A673 (cell line): ENCODE measurements around the gene OAS2. TPM values are rescaled to one million over a fixed set of nuclear protein-coding genes. Genes with fewer than 3 reads are reported as not detected.

Experiments
- BruUV-seq: library from RNA; stranded (reverse); fragments of 400-500 nt; replicated peaks from 2 replicates; lab custom pipeline; 2021; lab: Mats Ljungman, UMichigan
- CTCF ChIA-PET: fragments of 300-600 bp; sonication (Branson Sonifier 250); formaldehyde crosslinking; loops from one replicate; lab custom pipeline; 2022; ENCODE audit warnings: antibody characterized with exemption; lab: Charles Lee
- POLR2A ChIA-PET: fragments of 300-600 bp; sonication (Branson Sonifier 250); formaldehyde crosslinking; loops from one replicate; lab custom pipeline; 2022; ENCODE audit warnings: antibody characterized with exemption; ENCODE audit not compliant: low non-redundant PET; lab: Charles Lee
- DNase-seq: peaks from one replicate; pipeline ENCODE4 v3.0.0-alpha.2; 2015; ENCODE audit warnings: low spot score
- H3K27ac ChIP-seq: fragments of 200-600 bp; sonication (generic); 2 replicates; pipeline ENCODE4 v1.5.1; 2016; ENCODE audit warnings: mixed run types, low read depth, mild to moderate bottlenecking, mixed read lengths, antibody characterized with exemption, low read length; ENCODE audit not compliant: poor library complexity, severe bottlenecking
- H3K27me3 ChIP-seq: fragments of 200-600 bp; sonication (generic); replicated peaks from 2 replicates; pipeline ENCODE4 v1.6.1; 2017; ENCODE audit warnings: mixed run types, low read depth, mild to moderate bottlenecking, mixed read lengths, antibody characterized with exemption, low read length; ENCODE audit not compliant: insufficient read depth, poor library complexity
- H3K36me3 ChIP-seq: fragments of 200-600 bp; sonication (generic); 2 replicates; pipeline ENCODE4 v1.6.1; 2016; ENCODE audit warnings: mixed run types, mild to moderate bottlenecking, mixed read lengths, antibody characterized with exemption, low read length; ENCODE audit not compliant: insufficient read depth, poor library complexity, severe bottlenecking
- H3K4me1 ChIP-seq: fragments of 200-600 bp; sonication (generic); 2 replicates; pipeline ENCODE4 v1.6.1; 2017; ENCODE audit warnings: mixed run types, mild to moderate bottlenecking, mixed read lengths, antibody characterized with exemption, low read length; ENCODE audit not compliant: insufficient read depth, poor library complexity, severe bottlenecking
- H3K4me3 ChIP-seq: fragments of 200-600 bp; sonication (generic); 2 replicates; pipeline ENCODE4 v1.5.1; 2016; ENCODE audit warnings: low read depth, mixed run types, mild to moderate bottlenecking, mixed read lengths, low read length; ENCODE audit not compliant: poor library complexity, severe bottlenecking
- H3K9me3 ChIP-seq: fragments of 200-600 bp; sonication (generic); 2 replicates; pipeline ENCODE4 v1.6.1; 2016; ENCODE audit warnings: mixed run types, low read depth, mild to moderate bottlenecking, mixed read lengths, antibody characterized with exemption, low read length; ENCODE audit not compliant: poor library complexity, severe bottlenecking
- EZH2 ChIP-seq: fragments of 200-600 bp; sonication (generic); IDR thresholded peaks from 2 replicates; pipeline ENCODE4 v1.6.1; 2017; ENCODE audit warnings: borderline replicate concordance, low read depth, mild to moderate bottlenecking, mixed read lengths, antibody characterized with exemption, low read length; ENCODE audit not compliant: poor library complexity, severe bottlenecking
- intact Hi-C: fragments of 100-400 bp; cut with micrococcal nuclease; formaldehyde crosslinking; loops from one replicate; pipeline ENCODE4 v1.10.0; 2022; ENCODE audit not compliant: unreplicated experiment
- total RNA-seq: library from RNA; stranded (reverse); gene quantifications from 2 replicates; pipeline ENCODE4 v1.2.3, GENCODE V29; 2021
- TF ChIP-seq, protein P1 (sequence below): fragments of 300-800, 200-600 bp; sonication (generic); conservative IDR thresholded peaks from 2 replicates; pipeline ENCODE4 v1.5.1; 2017; ENCODE audit warnings: low read depth, mild to moderate bottlenecking, antibody characterized with exemption, low read length, moderate library complexity, mixed read lengths

Gene OAS2
- total RNA-seq, 1 experiment from 2014 or later = not detected

DNA sequence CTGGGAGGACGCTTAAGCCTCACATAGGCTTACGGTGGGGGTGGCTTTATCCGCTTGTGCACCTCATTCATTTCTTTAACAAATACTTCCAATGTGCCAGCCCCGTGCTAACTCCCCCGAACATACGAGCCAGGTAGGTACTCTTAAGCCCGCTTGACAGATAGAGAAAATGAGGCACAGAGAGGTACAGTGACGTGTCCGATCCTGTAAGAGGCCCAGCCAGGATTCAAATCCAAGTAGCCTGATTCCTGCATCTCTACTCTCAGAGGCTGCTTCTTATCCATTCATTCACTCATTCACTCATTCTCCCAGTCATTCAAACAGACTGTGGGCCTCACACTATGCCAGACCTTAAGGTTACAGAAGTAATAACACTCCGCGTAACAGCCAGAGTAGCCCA is 39.6 kb upstream of the OAS2 start:
- TSS peak; percentile 50 for BruUV-seq
- Histone ChIP-seq H3K9me3 (no peaks in the 10 kb centered on the region), H3K4me3 (peak overlapping the region; percentile 68), H3K4me1 (peaks cover 13% of the 10 kb centered on the region), H3K36me3 (peaks cover 5% of the 10 kb centered on the region), H3K27me3 (no peaks in the 10 kb centered on the region), H3K27ac (peak overlapping the region; percentile 75)
- no peak for TF ChIP-seq EZH2
- TF ChIP-seq, protein P1, sequence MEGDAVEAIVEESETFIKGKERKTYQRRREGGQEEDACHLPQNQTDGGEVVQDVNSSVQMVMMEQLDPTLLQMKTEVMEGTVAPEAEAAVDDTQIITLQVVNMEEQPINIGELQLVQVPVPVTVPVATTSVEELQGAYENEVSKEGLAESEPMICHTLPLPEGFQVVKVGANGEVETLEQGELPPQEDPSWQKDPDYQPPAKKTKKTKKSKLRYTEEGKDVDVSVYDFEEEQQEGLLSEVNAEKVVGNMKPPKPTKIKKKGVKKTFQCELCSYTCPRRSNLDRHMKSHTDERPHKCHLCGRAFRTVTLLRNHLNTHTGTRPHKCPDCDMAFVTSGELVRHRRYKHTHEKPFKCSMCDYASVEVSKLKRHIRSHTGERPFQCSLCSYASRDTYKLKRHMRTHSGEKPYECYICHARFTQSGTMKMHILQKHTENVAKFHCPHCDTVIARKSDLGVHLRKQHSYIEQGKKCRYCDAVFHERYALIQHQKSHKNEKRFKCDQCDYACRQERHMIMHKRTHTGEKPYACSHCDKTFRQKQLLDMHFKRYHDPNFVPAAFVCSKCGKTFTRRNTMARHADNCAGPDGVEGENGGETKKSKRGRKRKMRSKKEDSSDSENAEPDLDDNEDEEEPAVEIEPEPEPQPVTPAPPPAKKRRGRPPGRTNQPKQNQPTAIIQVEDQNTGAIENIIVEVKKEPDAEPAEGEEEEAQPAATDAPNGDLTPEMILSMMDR = no peak
- intact Hi-C loops = no loop called here
- POLR2A ChIA-PET = interaction anchor here (0.6 kb wide), 1 partner anchor 149 kb away, joined by 3 read pairs; no protein-coding TSS in a partner anchor
- no peak for DNase-seq
- CTCF ChIA-PET = no interaction called here

DNA sequence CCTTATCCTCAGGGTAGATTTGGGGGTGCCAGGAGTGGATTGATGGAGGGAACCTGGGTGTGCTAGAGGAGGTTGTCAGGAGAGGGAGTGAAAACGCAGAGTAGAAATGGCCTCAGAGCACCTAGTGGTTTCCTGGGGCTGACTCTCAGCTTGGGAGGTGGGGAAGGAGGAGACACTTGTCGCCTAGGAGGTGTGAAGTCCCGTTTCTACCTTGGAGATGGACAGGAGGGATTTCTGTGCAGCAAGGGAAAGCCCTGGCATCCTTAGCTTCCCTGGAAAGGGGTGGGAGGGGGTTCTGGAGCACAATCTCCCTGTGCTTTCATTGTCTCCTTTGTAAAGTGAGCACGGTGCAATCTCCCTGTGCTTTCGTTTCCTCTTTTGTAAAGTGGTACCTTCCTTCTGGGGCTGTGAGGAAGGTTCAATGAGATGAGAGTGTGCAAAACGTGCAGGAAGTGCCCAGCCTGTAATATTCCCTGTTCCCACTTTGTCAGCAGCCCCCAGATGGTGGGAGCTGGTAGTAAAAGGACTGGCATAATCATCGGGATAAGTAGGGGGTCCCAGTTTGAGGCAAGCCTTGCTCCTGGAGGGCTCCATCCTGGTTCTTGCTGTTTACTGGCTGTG is 38.4 kb upstream of the OAS2 start:
- BruUV-seq = no TSS peak
- no peaks in the 10 kb centered on the region for H3K9me3 ChIP-seq
- no peak for DNase-seq
- no peaks in the 10 kb centered on the region for H3K27me3 ChIP-seq
- peak overlapping the region; percentile 68 for H3K4me3 ChIP-seq
- TF ChIP-seq, protein P1 = no peak
- no peak for TF ChIP-seq EZH2
- peaks cover 5% of the 10 kb centered on the region for H3K36me3 ChIP-seq
- intact Hi-C loops = no loop called here
- POLR2A ChIA-PET = no interaction called here
- CTCF ChIA-PET = interaction anchor here (0.5 kb wide), 1 partner anchor 39 kb away, joined by 5 read pairs; no protein-coding TSS in a partner anchor
- no peak overlapping the region for H3K27ac ChIP-seq
- H3K4me1 ChIP-seq = peaks cover 13% of the 10 kb centered on the region

DNA sequence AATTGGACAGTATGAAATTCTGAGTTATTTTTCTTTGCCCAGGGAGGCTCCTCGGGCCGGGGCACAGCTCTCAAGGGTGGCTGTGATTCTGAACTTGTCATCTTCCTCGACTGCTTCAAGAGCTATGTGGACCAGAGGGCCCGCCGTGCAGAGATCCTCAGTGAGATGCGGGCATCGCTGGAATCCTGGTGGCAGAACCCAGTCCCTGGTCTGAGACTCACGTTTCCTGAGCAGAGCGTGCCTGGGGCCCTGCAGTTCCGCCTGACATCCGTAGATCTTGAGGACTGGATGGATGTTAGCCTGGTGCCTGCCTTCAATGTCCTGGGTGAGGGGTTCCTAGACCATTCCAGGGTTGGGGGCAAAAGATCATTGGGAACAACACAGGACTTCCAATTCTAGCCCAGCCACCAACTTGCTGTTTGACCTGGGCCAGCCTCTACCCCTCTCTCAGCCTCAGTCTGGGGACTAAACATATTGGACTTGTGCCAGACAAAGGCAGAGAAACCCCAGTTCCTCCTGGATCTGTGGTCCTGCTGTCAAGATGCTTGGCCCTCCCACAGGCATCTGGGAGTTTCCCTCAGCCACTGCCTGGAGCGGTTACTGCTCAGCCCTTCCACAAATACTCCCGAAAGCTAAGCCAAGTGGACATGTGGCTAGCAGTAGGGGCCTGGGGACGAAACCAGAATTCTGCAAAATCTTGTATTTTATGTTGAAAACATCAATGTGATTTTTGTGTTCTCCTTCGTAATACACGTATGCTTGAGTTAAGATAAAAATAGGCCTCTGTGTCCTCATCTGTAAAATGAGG is 36.6 kb upstream of the OAS2 start:
- CTCF ChIA-PET = interaction anchor here (0.9 kb wide), 1 partner anchor 51 kb away, joined by 3 read pairs; no protein-coding TSS in a partner anchor
- peaks cover 5% of the 10 kb centered on the region for H3K36me3 ChIP-seq
- TF ChIP-seq EZH2 = no peak
- TF ChIP-seq, protein P1 = no peak
- H3K27me3 ChIP-seq = no peaks in the 10 kb centered on the region
- peaks cover 13% of the 10 kb centered on the region for H3K4me1 ChIP-seq
- no peak overlapping the region for H3K4me3 ChIP-seq
- intact Hi-C loops = no loop called here
- no peak overlapping the region for H3K27ac ChIP-seq
- POLR2A ChIA-PET = no interaction called here
- BruUV-seq = no TSS peak
- DNase-seq = no peak
- H3K9me3 ChIP-seq = no peaks in the 10 kb centered on the region
